CD4-positive, alpha-beta T cell (primary cell): ENCODE results near the gene SETBP1. TPM values are rescaled to one million over a fixed set of nuclear protein-coding genes. Genes with fewer than 3 reads are reported as not detected.

ENCODE experiments used
- ATAC-seq: fragments of 200-7000 bp; cut with Tn5 transposase; one replicate; pipeline ENCODE4 v1.10.0; 2022; ENCODE audit warnings: mild to moderate bottlenecking; ENCODE audit not compliant: poor library complexity
- CTCF ChIA-PET: fragments of 350-600 bp; sonication (Branson Sonifier 250); formaldehyde crosslinking; loops from one replicate; lab custom pipeline; 2021; ENCODE audit warnings: antibody characterized with exemption, inconsistent platforms; lab: Charles Lee
- POLR2A ChIA-PET: fragments of 350-600 bp; sonication (Branson Sonifier 250); formaldehyde crosslinking; loops from one replicate; lab custom pipeline; 2021; ENCODE audit warnings: antibody characterized with exemption, inconsistent platforms; lab: Charles Lee
- DNase-seq, 14 experiments: peaks; one replicate each; pipeline ENCODE4 v3.0.0-alpha.2; 2013 to 2020; ENCODE audit warnings: mixed read lengths in 2 of 14
- H3K27ac ChIP-seq, 2 donors: one replicate each; pipeline versions ENCODE4 v1.5.1 to v1.7.0; 2013; ENCODE audit warnings: low read length in 2 of 2, low read depth in 1 of 2, mild to moderate bottlenecking in 1 of 2
- H3K27me3 ChIP-seq, 2 experiments: 1 replicate in 1 of 2; 2 replicates in 1 of 2; pipeline versions ENCODE4 v1.6.1 to v1.7.0; 2013; ENCODE audit warnings: low read length in 2 of 2, control low read depth in 1 of 2, mild to moderate bottlenecking in 1 of 2, moderate library complexity in 1 of 2; ENCODE audit not compliant: insufficient read depth in 2 of 2, control insufficient read depth in 1 of 2
- H3K36me3 ChIP-seq: one replicate; pipeline ENCODE4 v1.6.1; 2013; ENCODE audit warnings: low read length, control low read depth; ENCODE audit not compliant: insufficient read depth
- H3K4me1 ChIP-seq: one replicate; pipeline ENCODE4 v1.6.1; 2013; ENCODE audit warnings: low read length, control low read depth; ENCODE audit not compliant: insufficient read depth
- H3K4me3 ChIP-seq: one replicate; pipeline ENCODE4 v1.5.1; 2013; ENCODE audit warnings: mild to moderate bottlenecking, low read length, moderate library complexity
- H3K9me3 ChIP-seq, 2 experiments: 1 replicate in 1 of 2; 2 replicates in 1 of 2; pipeline versions ENCODE4 v1.6.1 to v1.7.0; 2013; ENCODE audit warnings: low read length in 2 of 2, mild to moderate bottlenecking in 2 of 2, control low read depth in 1 of 2, moderate library complexity in 1 of 2; ENCODE audit not compliant: control insufficient read depth in 1 of 2, insufficient read depth in 1 of 2
- H3K27ac Mint-ChIP-seq: one replicate; pipeline ENCODE4 v1.8.0; 2020; ENCODE audit warnings: mixed read lengths
- H3K27me3 Mint-ChIP-seq: one replicate; pipeline ENCODE4 v1.8.0; 2021; ENCODE audit warnings: mixed read lengths
- H3K36me3 Mint-ChIP-seq: one replicate; pipeline ENCODE4 v1.8.0; 2021; ENCODE audit warnings: low read depth, mixed read lengths
- H3K4me1 Mint-ChIP-seq: one replicate; pipeline ENCODE4 v1.8.0; 2021; ENCODE audit warnings: low read depth, mixed read lengths
- H3K4me3 Mint-ChIP-seq: one replicate; pipeline ENCODE4 v1.8.0; 2020; ENCODE audit warnings: mild to moderate bottlenecking, mixed read lengths
- H3K9me3 Mint-ChIP-seq: one replicate; pipeline ENCODE4 v1.8.0; 2020; ENCODE audit warnings: mixed read lengths
- CTCF ChIP-seq: fragments of 200-600 bp; IDR thresholded peaks from one replicate; pipeline ENCODE4 v1.8.0; 2022; ENCODE audit warnings: antibody characterized with exemption, mild to moderate bottlenecking
- intact Hi-C, 2 experiments: fragments of 100-400 bp; cut with DNase I in 1 of 2; cut with micrococcal nuclease in 1 of 2; formaldehyde crosslinking; loops; one replicate each; pipeline versions ENCODE4 v1.15.1 to v1.9.0; 2023 to 2025; cut with DNase I, micrococcal nuclease
- total RNA-seq, 174 experiments: library from RNA in 2 of 174; stranded (reverse) in 2 of 174; gene quantifications; one replicate each; pipeline ENCODE4 v1.2.3 and lab custom pipeline; 2021 to 2026

SETBP1 gene
- total RNA-seq, 2 experiments from 2014 or later = 0.25 to 0.41 TPM

- DNase-seq = no peak
- Histone ChIP-seq H3K36me3 (no peaks in the 10 kb centered on the region), H3K4me1 (peaks cover 8% of the 10 kb centered on the region), H3K9me3 (no peaks in the 10 kb centered on the region), H3K27me3 (no peaks in the 10 kb centered on the region), H3K27ac (no peak overlapping the region), H3K4me3 (no peak overlapping the region)
- Mint-ChIP-seq H3K4me3 (no peak overlapping the region), H3K27me3 (no peaks in the 10 kb centered on the region), H3K36me3 (no peaks in the 10 kb centered on the region), H3K27ac (no peak overlapping the region), H3K4me1 (peaks cover 9% of the 10 kb centered on the region), H3K9me3 (no peaks in the 10 kb centered on the region)
- ChIA-PET POLR2A (no interaction called here), CTCF (no interaction called here)
- no peak for TF ChIP-seq CTCF
- intact Hi-C loops = no loop called here
- no peak for ATAC-seq
Measured at GRCh38 chr18:44754567-44754966, 73.9 kb downstream of the SETBP1 start.

- CTCF ChIA-PET = no interaction called here
Measured at GRCh38 chr18:44758861-44759631, 78.4 kb downstream of the SETBP1 start.

GRCh38 chr18:44759925-44760342, 79.2 kb downstream of the SETBP1 start:
- Mint-ChIP-seq H3K4me1 (peaks cover 18% of the 10 kb centered on the region), H3K27ac (peak overlapping the region; percentile 69), H3K9me3 (no peaks in the 10 kb centered on the region), H3K4me3 (peak overlapping the region; percentile 49), H3K27me3 (no peaks in the 10 kb centered on the region), H3K36me3 (no peaks in the 10 kb centered on the region)
- Histone ChIP-seq H3K36me3 (no peaks in the 10 kb centered on the region), H3K9me3 (no peaks in the 10 kb centered on the region), H3K27ac (peak overlapping the region in 1 of 2 donors; percentile 3), H3K4me3 (no peak overlapping the region), H3K4me1 (peaks cover 16% of the 10 kb centered on the region), H3K27me3 (no peaks in the 10 kb centered on the region)
- ChIA-PET CTCF (no interaction called here), POLR2A (interaction anchor here (1.3 kb wide), 1 partner anchor 36 kb away, joined by 3 read pairs; no protein-coding TSS in a partner anchor)
- intact Hi-C loops = no loop called here
- ATAC-seq (no peak), DNase-seq (peak in 2 of 14 experiments; percentile 13 to 17)
- no peak for TF ChIP-seq CTCF

More at GRCh38 chr18:44758861-44759631, 78.4 kb downstream of the SETBP1 start:
- DNase-seq (peak in 3 of 14 experiments; percentile 39 to 46 (median 44)), ATAC-seq (peak; percentile 39)
- no peaks in the 10 kb centered on the region for H3K27me3 Mint-ChIP-seq
- peaks cover 18% of the 10 kb centered on the region for H3K4me1 Mint-ChIP-seq
- peak overlapping the region; percentile 42 for H3K4me3 Mint-ChIP-seq
- Histone ChIP-seq H3K27me3 (no peaks in the 10 kb centered on the region), H3K27ac (peak overlapping the region in 1 of 2 donors; percentile 33), H3K36me3 (no peaks in the 10 kb centered on the region), H3K9me3 (no peaks in the 10 kb centered on the region), H3K4me1 (peaks cover 16% of the 10 kb centered on the region), H3K4me3 (peak overlapping the region; percentile 32)
- POLR2A ChIA-PET = interaction anchor here (1.3 kb wide), 1 partner anchor 35 kb away, joined by 3 read pairs; no protein-coding TSS in a partner anchor
- intact Hi-C loops = no loop called here
- no peaks in the 10 kb centered on the region for H3K9me3 Mint-ChIP-seq
- H3K27ac Mint-ChIP-seq = peak overlapping the region; percentile 69
- TF ChIP-seq CTCF = no peak
- H3K36me3 Mint-ChIP-seq = no peaks in the 10 kb centered on the region
